Colonic mucosa (tissue), 4 donors: ENCODE data around the gene FAM181A. TPM values are rescaled to one million over a fixed set of nuclear protein-coding genes. Genes with fewer than 3 reads are reported as not detected.

ENCODE experiments used
- DNase-seq: peaks from one replicate; pipeline ENCODE4 v3.0.0-alpha.2; 2020
- H3K27ac ChIP-seq: fragments of 200-600 bp; one replicate; pipeline ENCODE4 v1.8.0; 2021
- H3K27me3 ChIP-seq: fragments of 200-600 bp; one replicate; pipeline ENCODE4 v1.8.0; 2021
- H3K36me3 ChIP-seq: fragments of 200-600 bp; one replicate; pipeline ENCODE4 v1.8.0; 2021
- H3K4me1 ChIP-seq: fragments of 200-600 bp; one replicate; pipeline ENCODE4 v1.8.0; 2021; ENCODE audit warnings: mild to moderate bottlenecking
- H3K4me3 ChIP-seq: fragments of 200-600 bp; one replicate; pipeline ENCODE4 v1.8.0; 2021
- H3K9ac ChIP-seq, 2 donors: one replicate each; pipeline ENCODE4 v1.7.0; 2013; ENCODE audit warnings: control low read depth in 2 of 2, low read depth in 2 of 2, low read length in 2 of 2
- H3K9me3 ChIP-seq: fragments of 200-600 bp; one replicate; pipeline ENCODE4 v1.8.0; 2021
- intact Hi-C: fragments of 100-400 bp; cut with DNase I; formaldehyde crosslinking; loops from one replicate; pipeline ENCODE4 v1.14.1; 2022
- total RNA-seq, 2 donors: library from RNA; stranded (reverse); fragmentation: NEBNext Ultra II Directional in 1 of 2; extraction: Animal tissue kit (Norgen Biotek cat#: 25700) in 1 of 2; gene quantifications; one replicate each; pipeline ENCODE4 v1.2.1, GENCODE V29; 2021
- TF ChIP-seq, protein P1 (sequence below): fragments of 200-600 bp; IDR thresholded peaks from one replicate; pipeline ENCODE4 v1.8.0; 2022; ENCODE audit warnings: antibody characterized with exemption, mild to moderate bottlenecking
- donor health status: healthy.
- donor health status: DM: no; HTN: no; CAD: no.
- donor health status: DM: no; HTN: no; CAD: no.

The FAM181A gene
- total RNA-seq, 2 donors from 2014 or later, result not detected

DNA sequence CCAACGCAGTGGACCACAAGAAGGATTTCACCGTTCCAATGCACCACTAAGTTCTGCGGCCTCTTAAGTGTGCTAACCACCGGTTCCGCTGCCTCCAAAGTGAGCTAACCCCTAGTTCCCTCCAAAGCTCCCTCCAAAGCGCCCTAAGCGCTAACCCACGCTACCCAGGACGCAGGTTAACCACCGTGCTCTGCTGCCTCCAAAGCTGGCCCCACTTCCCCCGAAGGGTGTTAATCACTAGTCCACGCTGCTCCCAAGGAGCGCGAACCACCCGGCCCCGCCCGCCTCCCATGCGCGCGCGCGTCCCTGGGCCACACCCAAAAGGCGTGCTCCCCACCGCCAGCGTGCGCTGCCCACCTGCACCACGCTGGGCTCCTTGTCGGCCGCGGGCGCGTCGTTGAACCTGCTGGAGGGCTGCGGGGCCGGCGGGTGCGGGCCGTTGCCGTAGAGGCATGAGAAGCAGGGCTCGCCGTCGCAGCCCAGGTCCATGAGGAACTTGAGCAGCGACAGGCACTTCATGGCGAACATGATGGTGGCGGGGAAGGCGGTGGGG, 11.7 kb downstream of the FAM181A start:
- Histone ChIP-seq H3K9ac (no peak overlapping the region), H3K36me3 (no peaks in the 10 kb centered on the region), H3K4me1 (no peaks in the 10 kb centered on the region), H3K27ac (no peak overlapping the region), H3K9me3 (no peaks in the 10 kb centered on the region), H3K4me3 (peak overlapping the region; percentile 26), H3K27me3 (no peaks in the 10 kb centered on the region)
- no peak for DNase-seq
- intact Hi-C loops, result no loop called here
- TF ChIP-seq, protein P1, sequence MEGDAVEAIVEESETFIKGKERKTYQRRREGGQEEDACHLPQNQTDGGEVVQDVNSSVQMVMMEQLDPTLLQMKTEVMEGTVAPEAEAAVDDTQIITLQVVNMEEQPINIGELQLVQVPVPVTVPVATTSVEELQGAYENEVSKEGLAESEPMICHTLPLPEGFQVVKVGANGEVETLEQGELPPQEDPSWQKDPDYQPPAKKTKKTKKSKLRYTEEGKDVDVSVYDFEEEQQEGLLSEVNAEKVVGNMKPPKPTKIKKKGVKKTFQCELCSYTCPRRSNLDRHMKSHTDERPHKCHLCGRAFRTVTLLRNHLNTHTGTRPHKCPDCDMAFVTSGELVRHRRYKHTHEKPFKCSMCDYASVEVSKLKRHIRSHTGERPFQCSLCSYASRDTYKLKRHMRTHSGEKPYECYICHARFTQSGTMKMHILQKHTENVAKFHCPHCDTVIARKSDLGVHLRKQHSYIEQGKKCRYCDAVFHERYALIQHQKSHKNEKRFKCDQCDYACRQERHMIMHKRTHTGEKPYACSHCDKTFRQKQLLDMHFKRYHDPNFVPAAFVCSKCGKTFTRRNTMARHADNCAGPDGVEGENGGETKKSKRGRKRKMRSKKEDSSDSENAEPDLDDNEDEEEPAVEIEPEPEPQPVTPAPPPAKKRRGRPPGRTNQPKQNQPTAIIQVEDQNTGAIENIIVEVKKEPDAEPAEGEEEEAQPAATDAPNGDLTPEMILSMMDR, result no peak

DNA sequence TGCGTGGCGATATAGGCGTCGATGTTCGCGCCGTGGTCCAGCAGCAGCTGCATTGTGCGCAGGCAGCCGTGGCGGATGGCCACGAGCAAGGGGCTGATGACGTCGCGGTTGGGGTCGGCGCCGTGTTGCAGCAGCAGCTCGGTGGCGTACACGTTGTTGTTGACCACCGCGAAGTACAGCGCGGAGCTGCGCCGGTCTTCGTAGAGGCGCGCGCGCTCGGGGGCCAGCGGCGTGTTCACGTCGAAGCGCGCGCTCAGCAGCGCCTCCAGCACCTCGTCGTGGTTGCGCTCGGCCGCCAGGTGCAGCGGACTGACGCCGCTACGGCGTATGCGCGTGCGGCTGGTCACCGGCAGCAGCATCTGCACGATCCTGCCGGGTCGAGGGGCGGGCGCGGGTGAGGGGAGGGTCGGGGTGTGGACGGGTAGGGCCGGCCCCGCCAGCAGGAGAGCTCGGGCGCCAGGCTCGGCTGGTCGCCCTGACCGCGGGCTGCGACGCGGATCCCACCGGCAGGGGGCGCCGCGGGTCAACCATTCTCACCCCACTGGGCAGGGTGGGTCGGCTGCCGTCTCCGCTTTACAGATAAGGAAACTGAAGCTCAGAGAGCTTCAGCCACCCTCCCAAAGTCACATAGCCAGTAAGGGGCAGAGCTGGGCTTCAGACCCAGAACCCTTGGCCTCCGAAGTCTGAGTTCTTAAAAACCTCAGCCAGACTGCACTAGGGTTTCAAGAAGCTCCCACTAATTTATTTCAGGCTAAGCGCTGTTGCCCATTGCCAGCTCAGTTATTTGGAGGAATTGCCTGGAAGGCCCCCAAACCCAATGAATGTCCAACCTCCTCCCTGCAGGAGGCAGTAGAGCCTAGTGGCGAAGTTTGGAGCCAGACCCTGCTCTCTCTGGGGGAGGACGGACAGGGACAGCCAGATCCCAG, 12.4 kb downstream of the FAM181A start:
- no peaks in the 10 kb centered on the region for H3K4me1 ChIP-seq
- H3K4me3 ChIP-seq, result peak overlapping the region; percentile 26
- TF ChIP-seq, protein P1, result peak; percentile 86

GRCh38 chr14:93940437-93940836, 13.3 kb downstream of the FAM181A start:
- no peak overlapping the region for H3K27ac ChIP-seq
- no peaks in the 10 kb centered on the region for H3K4me1 ChIP-seq

More for the DNA sequence above, 12.4 kb downstream of the FAM181A start:
- peak; percentile 85 for DNase-seq
- Histone ChIP-seq H3K9me3 (no peaks in the 10 kb centered on the region), H3K27me3 (no peaks in the 10 kb centered on the region), H3K27ac (no peak overlapping the region), H3K36me3 (no peaks in the 10 kb centered on the region), H3K9ac (no peak overlapping the region)
- intact Hi-C loops, result loop anchor here (2.0 to 10.0 kb wide), 2 partner anchors 61 to 185 kb away; partner anchors contain the start of gene IFI27L2

GRCh38 chr14:93941293-93941910, 14.3 kb downstream of the FAM181A start:
- intact Hi-C loops, result loop anchor here (2.0 to 10.0 kb wide), 2 partner anchors 59 to 183 kb away; partner anchors contain the start of gene IFI27L2
- Histone ChIP-seq H3K9ac (no peak overlapping the region), H3K4me1 (no peaks in the 10 kb centered on the region), H3K4me3 (no peak overlapping the region), H3K27ac (no peak overlapping the region), H3K27me3 (no peaks in the 10 kb centered on the region), H3K9me3 (no peaks in the 10 kb centered on the region), H3K36me3 (no peaks in the 10 kb centered on the region)
- DNase-seq, result no peak
- TF ChIP-seq, protein P1, result no peak

More at GRCh38 chr14:93940437-93940836, 13.3 kb downstream of the FAM181A start:
- Histone ChIP-seq H3K9ac (no peak overlapping the region), H3K9me3 (no peaks in the 10 kb centered on the region), H3K27me3 (no peaks in the 10 kb centered on the region), H3K36me3 (no peaks in the 10 kb centered on the region), H3K4me3 (no peak overlapping the region)
- TF ChIP-seq, protein P1, result no peak
- intact Hi-C loops, result loop anchor here (2.0 to 10.0 kb wide), 2 partner anchors 60 to 184 kb away; partner anchors contain the start of gene IFI27L2
- DNase-seq, result no peak

- H3K9me3 ChIP-seq, result no peaks in the 10 kb centered on the region
- H3K9ac ChIP-seq, result no peak overlapping the region
- H3K4me3 ChIP-seq, result no peak overlapping the region
- TF ChIP-seq, protein P1, result no peak
- no peaks in the 10 kb centered on the region for H3K4me1 ChIP-seq
- H3K27ac ChIP-seq, result no peak overlapping the region
- intact Hi-C loops, result loop anchor here (10.0 kb wide), 1 partner anchor 182 kb away; the partner anchor contains the start of gene IFI27L2
- H3K27me3 ChIP-seq, result no peaks in the 10 kb centered on the region
- DNase-seq, result no peak
- H3K36me3 ChIP-seq, result no peaks in the 10 kb centered on the region
These were observed 15.9 kb downstream of the FAM181A start for GRCh38 chr14:93943052-93943451.
